Small intestine (tissue), 7 donors: ENCODE results near the gene TMEM135. TPM values are rescaled to one million over a fixed set of nuclear protein-coding genes. Genes with fewer than 3 reads are reported as not detected.
"Not testable (repeated sequence)": the region's sequence is repeated elsewhere in the genome, so short reads cannot be mapped to it uniquely, and the experiment has no call there.

Source experiments
- DNase-seq, 2 donors: peaks; one replicate each; pipeline versions ENCODE4 v3.0.0 to v3.0.0-alpha.2; 2013
- FAIRE-seq: peaks from 2 replicates; lab custom pipeline; 2012; peaks lifted over from hg19 to GRCh38; lab: Jason Lieb, UNC
- H3K27ac ChIP-seq, 3 donors: one replicate each; pipeline ENCODE4 v1.5.1; 2013; ENCODE audit warnings: low read length in 2 of 3, mild to moderate bottlenecking in 2 of 3, control low read depth in 1 of 3, inconsistent platforms in 1 of 3, low read depth in 1 of 3, moderate library complexity in 1 of 3
- H3K27me3 ChIP-seq, 3 donors: one replicate each; pipeline ENCODE4 v1.6.1; 2013; ENCODE audit warnings: low read length in 3 of 3, inconsistent platforms in 1 of 3; ENCODE audit not compliant: control insufficient read depth in 3 of 3, insufficient read depth in 3 of 3
- H3K36me3 ChIP-seq, 3 donors: one replicate each; pipeline ENCODE4 v1.6.1; 2013; ENCODE audit warnings: low read length in 3 of 3, inconsistent platforms in 1 of 3, low read depth in 1 of 3, mild to moderate bottlenecking in 1 of 3, moderate library complexity in 1 of 3; ENCODE audit not compliant: control insufficient read depth in 3 of 3, insufficient read depth in 2 of 3
- H3K4me1 ChIP-seq, 3 donors: one replicate each; pipeline ENCODE4 v1.6.1; 2013; ENCODE audit warnings: low read length in 2 of 3, inconsistent platforms in 1 of 3, low read depth in 1 of 3, mild to moderate bottlenecking in 1 of 3, moderate library complexity in 1 of 3; ENCODE audit not compliant: control insufficient read depth in 3 of 3, insufficient read depth in 2 of 3
- H3K4me3 ChIP-seq, 3 donors: one replicate each; pipeline ENCODE4 v1.5.1; 2013; ENCODE audit warnings: low read length in 3 of 3, control low read depth in 1 of 3, inconsistent platforms in 1 of 3, low read depth in 1 of 3, mild to moderate bottlenecking in 1 of 3, moderate library complexity in 1 of 3
- H3K9me3 ChIP-seq, 2 donors: one replicate each; pipeline ENCODE4 v1.6.1; 2013; ENCODE audit warnings: low read depth in 1 of 2, low read length in 1 of 2; ENCODE audit not compliant: control insufficient read depth in 2 of 2, insufficient read depth in 1 of 2
- WGBS, 3 donors: extraction: QIAGEN DNeasy Blood & Tissue Kit; methylation state at CpG; one replicate each; pipeline ENCODE4 v1.1.7; 2013; 5-methylcytosine and 5-hydroxymethylcytosine counted together
- polyA plus RNA-seq, 4 donors: library from polyadenylated mRNA; stranded (reverse) in 3 of 4; unstranded in 1 of 4; fragments of 200-250 nt in 3 of 4; fragments of 120-200 nt in 1 of 4; gene quantifications; one replicate each; pipeline versions ENCODE4 v1.2.1 to v1.2.3, GENCODE V29; 2013
- donor health status: healthy with polysubstance abuse.
- donor health status: control.
- donor health status: control.
- donor health status: Bipolar disorder and iron deficiency.
- donor health status: healthy.

The TMEM135 gene
- polyA plus RNA-seq, 4 donors = 11.3 to 22.6 (median 14.1) TPM

GRCh38 chr11:87154246-87154645 lies 116.5 kb downstream of the TMEM135 start:
- FAIRE-seq (no peak), DNase-seq (no peak)
- no peaks in the 10 kb centered on the region for H3K27me3 ChIP-seq
- no peak overlapping the region for H3K27ac ChIP-seq
- no peaks in the 10 kb centered on the region for H3K36me3 ChIP-seq
- H3K9me3 ChIP-seq = peaks cover 0 to 6% of the 10 kb centered on the region in 2 donors
- 91 to 98% (median 93%) methylated on average over 2 of the region's 2 CpGs for WGBS, 3 donors
- H3K4me1 ChIP-seq = no peaks in the 10 kb centered on the region
- H3K4me3 ChIP-seq = no peak overlapping the region

GRCh38 chr11:87156970-87157369 lies 119.2 kb downstream of the TMEM135 start:
- no peaks in the 10 kb centered on the region for H3K4me1 ChIP-seq
- DNase-seq (no peak), FAIRE-seq (no peak)
- no peaks in the 10 kb centered on the region for H3K9me3 ChIP-seq
- WGBS, 3 donors = 97 to 100% (median 98%) methylated on average over 2 of the region's 2 CpGs
- H3K27me3 ChIP-seq = no peaks in the 10 kb centered on the region
- no peak overlapping the region for H3K27ac ChIP-seq
- no peaks in the 10 kb centered on the region for H3K36me3 ChIP-seq
- H3K4me3 ChIP-seq = no peak overlapping the region

GRCh38 chr11:87169076-87169475 lies 131.3 kb downstream of the TMEM135 start:
- not testable (repeated sequence) for FAIRE-seq, H3K9me3 ChIP-seq, H3K27ac ChIP-seq, H3K36me3 ChIP-seq, DNase-seq, H3K27me3 ChIP-seq, H3K4me1 ChIP-seq, H3K4me3 ChIP-seq
- 93 to 97% (median 96%) methylated on average over 3 of the region's 3 CpGs for WGBS, 3 donors

GRCh38 chr11:87173185-87174039 lies 135.7 kb downstream of the TMEM135 start:
- H3K4me3 ChIP-seq = no peak overlapping the region
- peaks cover 0 to 2% (median 0%) of the 10 kb centered on the region in 3 donors for H3K36me3 ChIP-seq
- FAIRE-seq (no peak), DNase-seq (peak in 1 of 2 donors; percentile 5)
- no peaks in the 10 kb centered on the region for H3K27me3 ChIP-seq
- no peaks in the 10 kb centered on the region for H3K4me1 ChIP-seq
- H3K27ac ChIP-seq = no peak overlapping the region
- peaks cover 0 to 6% of the 10 kb centered on the region in 2 donors for H3K9me3 ChIP-seq
- WGBS, 3 donors = 59 to 68% (median 59%) methylated on average over 3 of the region's 3 CpGs

- DNase-seq = no peak
- H3K27ac ChIP-seq = no peak overlapping the region
- no peaks in the 10 kb centered on the region for H3K4me1 ChIP-seq
- peaks cover 0 to 8% of the 10 kb centered on the region in 2 donors for H3K9me3 ChIP-seq
- H3K27me3 ChIP-seq = no peaks in the 10 kb centered on the region
- no peak overlapping the region for H3K4me3 ChIP-seq
- no peak for FAIRE-seq
- peaks cover 0 to 3% (median 2%) of the 10 kb centered on the region in 3 donors for H3K36me3 ChIP-seq
Measured at GRCh38 chr11:87174870-87175269, 137.1 kb downstream of the TMEM135 start.

GRCh38 chr11:87176044-87176443 lies 138.3 kb downstream of the TMEM135 start:
- WGBS, 3 donors = 87 to 94% (median 92%) methylated on average over 2 of the region's 2 CpGs
- FAIRE-seq (no peak), DNase-seq (no peak)
- Histone ChIP-seq H3K4me3 (no peak overlapping the region), H3K9me3 (peaks cover 0 to 8% of the 10 kb centered on the region in 2 donors), H3K36me3 (peaks cover 0 to 4% (median 3%) of the 10 kb centered on the region in 3 donors), H3K4me1 (no peaks in the 10 kb centered on the region), H3K27ac (no peak overlapping the region), H3K27me3 (no peaks in the 10 kb centered on the region)

- Histone ChIP-seq H3K9me3 (peaks cover 0 to 8% of the 10 kb centered on the region in 2 donors), H3K4me1 (no peaks in the 10 kb centered on the region), H3K36me3 (peaks cover 0 to 4% (median 3%) of the 10 kb centered on the region in 3 donors), H3K27me3 (no peaks in the 10 kb centered on the region), H3K4me3 (no peak overlapping the region), H3K27ac (no peak overlapping the region)
- FAIRE-seq (no peak), DNase-seq (no peak)
- 84 to 97% (median 95%) methylated on average over 1 of the region's 1 CpG for WGBS, 3 donors
Measured at GRCh38 chr11:87179621-87180020, 141.9 kb downstream of the TMEM135 start.

- Histone ChIP-seq H3K36me3 (peaks cover 0 to 4% (median 3%) of the 10 kb centered on the region in 3 donors), H3K4me3 (no peak overlapping the region), H3K4me1 (no peaks in the 10 kb centered on the region), H3K9me3 (peaks cover 0 to 8% of the 10 kb centered on the region in 2 donors), H3K27me3 (no peaks in the 10 kb centered on the region), H3K27ac (no peak overlapping the region)
- FAIRE-seq = no peak
- WGBS, 3 donors = 55 to 73% (median 67%) methylated on average over 2 of the region's 2 CpGs
- DNase-seq = no peak
Measured at GRCh38 chr11:87180742-87181141, 143.0 kb downstream of the TMEM135 start.
